Superior temporal gyrus (tissue), 1 donor: ENCODE measurements around the gene GGA3.
"Not testable (repeated sequence)": the region's sequence is repeated elsewhere in the genome, so short reads cannot be mapped to it uniquely, and the experiment has no call there.

Source experiments
- DNase-seq: peaks from one replicate; pipeline ENCODE4 v3.0.0-alpha.2; 2016; ENCODE audit errors: extremely low spot score

The GGA3 gene

GRCh38 chr17:75271955-75272847 is 10.8 kb upstream of the GGA3 start:
- no peak for DNase-seq

- DNase-seq: peak; percentile 75
Measured at GRCh38 chr17:75271233-75271954, 10.0 kb upstream of the GGA3 start.

- DNase-seq: no peak
Measured at GRCh38 chr17:75270966-75271232, 9.5 kb upstream of the GGA3 start, which contains the start of gene MIF4GD. Gene MIF4GD (minus strand): TSS chr17:75271231. CDS start chr17:75270195, 1,036 bp downstream.

- peak; percentile 32 for DNase-seq
Measured at GRCh38 chr17:75270218-75270965, 9.0 kb upstream of the GGA3 start.

GRCh38 chr17:75269844-75270217 is 8.4 kb upstream of the GGA3 start:
- DNase-seq: no peak

GRCh38 chr17:75267411-75268232 is 6.2 kb upstream of the GGA3 start:
- DNase-seq: no peak

- no peak for DNase-seq
Measured at GRCh38 chr17:75267153-75267410, 5.7 kb upstream of the GGA3 start.

- DNase-seq: no peak
Measured at GRCh38 chr17:75266316-75267152, 5.1 kb upstream of the GGA3 start.

- no peak for DNase-seq
Measured at GRCh38 chr17:75265614-75266315, 4.4 kb upstream of the GGA3 start.

GRCh38 chr17:75263055-75263454 is 1.6 kb upstream of the GGA3 start:
- no peak for DNase-seq

- no peak for DNase-seq
Measured at GRCh38 chr17:75262112-75262606, 753 bp upstream of the GGA3 start.

- DNase-seq: no peak
Measured at GRCh38 chr17:75260641-75261335, 618 bp downstream of the GGA3 start.

GRCh38 chr17:75257228-75257627 is 4.2 kb downstream of the GGA3 start:
- DNase-seq: not testable (repeated sequence)

GRCh38 chr17:75255954-75256698 is 5.3 kb downstream of the GGA3 start:
- DNase-seq: not testable (repeated sequence)

GRCh38 chr17:75252039-75252816 is 9.2 kb downstream of the GGA3 start:
- DNase-seq: no peak

GRCh38 chr17:75250009-75250471 is 11.4 kb downstream of the GGA3 start:
- DNase-seq: peak; percentile 37

GRCh38 chr17:75249564-75249963 is 11.8 kb downstream of the GGA3 start:
- DNase-seq: no peak

- no peak for DNase-seq
Measured at GRCh38 chr17:75246404-75246803, 15.0 kb downstream of the GGA3 start.
